Measurements from ENCODE around the gene PHF24.

- TF ChIP-seq ZNF792 (CRISPR knock-in tag; IDR thresholded peaks at IDR 0.05) (no peak), ZNF776 (CRISPR knock-in tag; IDR thresholded peaks at IDR 0.05) (no peak), ZNF292 (CRISPR knock-in tag; IDR thresholded peaks at IDR 0.05; ENCODE audit: borderline replicate concordance, low read depth) (no peak)
- TF ChIP-seq, protein P1, sequence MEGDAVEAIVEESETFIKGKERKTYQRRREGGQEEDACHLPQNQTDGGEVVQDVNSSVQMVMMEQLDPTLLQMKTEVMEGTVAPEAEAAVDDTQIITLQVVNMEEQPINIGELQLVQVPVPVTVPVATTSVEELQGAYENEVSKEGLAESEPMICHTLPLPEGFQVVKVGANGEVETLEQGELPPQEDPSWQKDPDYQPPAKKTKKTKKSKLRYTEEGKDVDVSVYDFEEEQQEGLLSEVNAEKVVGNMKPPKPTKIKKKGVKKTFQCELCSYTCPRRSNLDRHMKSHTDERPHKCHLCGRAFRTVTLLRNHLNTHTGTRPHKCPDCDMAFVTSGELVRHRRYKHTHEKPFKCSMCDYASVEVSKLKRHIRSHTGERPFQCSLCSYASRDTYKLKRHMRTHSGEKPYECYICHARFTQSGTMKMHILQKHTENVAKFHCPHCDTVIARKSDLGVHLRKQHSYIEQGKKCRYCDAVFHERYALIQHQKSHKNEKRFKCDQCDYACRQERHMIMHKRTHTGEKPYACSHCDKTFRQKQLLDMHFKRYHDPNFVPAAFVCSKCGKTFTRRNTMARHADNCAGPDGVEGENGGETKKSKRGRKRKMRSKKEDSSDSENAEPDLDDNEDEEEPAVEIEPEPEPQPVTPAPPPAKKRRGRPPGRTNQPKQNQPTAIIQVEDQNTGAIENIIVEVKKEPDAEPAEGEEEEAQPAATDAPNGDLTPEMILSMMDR (CRISPR knock-in tag; IDR thresholded peaks at IDR 0.05), result no peak
- TF ChIP-seq, protein P2, sequence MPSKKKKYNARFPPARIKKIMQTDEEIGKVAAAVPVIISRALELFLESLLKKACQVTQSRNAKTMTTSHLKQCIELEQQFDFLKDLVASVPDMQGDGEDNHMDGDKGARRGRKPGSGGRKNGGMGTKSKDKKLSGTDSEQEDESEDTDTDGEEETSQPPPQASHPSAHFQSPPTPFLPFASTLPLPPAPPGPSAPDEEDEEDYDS (CRISPR knock-in tag; IDR thresholded peaks at IDR 0.05), result no peak
These were observed 37.6 kb downstream of the PHF24 start for GRCh38 chr9:34995670-34996060.
